NB4 (cell line): ENCODE measurements around the gene HEXIM1.

ENCODE experiments used
- DNase-seq: peaks from one replicate; pipeline ENCODE4 v3.0.0; 2010; ENCODE audit warnings: low read depth
- H3K4me3 ChIP-seq: one replicate; pipeline ENCODE4 v1.5.1; 2011; ENCODE audit warnings: mild to moderate bottlenecking, low read depth, low read length, moderate library complexity
- MYC ChIP-seq: IDR thresholded peaks from 2 replicates; pipeline ENCODE4 v1.6.1; 2011; ENCODE audit warnings: low read depth, low read length
- POLR2A ChIP-seq: IDR thresholded peaks from 2 replicates; pipeline ENCODE4 v1.6.1; 2011; ENCODE audit warnings: mild to moderate bottlenecking; ENCODE audit not compliant: insufficient read length; ENCODE audit errors: extremely low read depth
- TF ChIP-seq, protein P1 (sequence below): IDR thresholded peaks from 2 replicates; pipeline ENCODE4 v1.6.1; 2011; ENCODE audit warnings: low read depth, low read length
- TF ChIP-seq, protein P2 (sequence below): IDR thresholded peaks from one replicate; pipeline ENCODE4 v1.5.1; 2012; ENCODE audit warnings: low read depth, low read length

Gene HEXIM1

DNA sequence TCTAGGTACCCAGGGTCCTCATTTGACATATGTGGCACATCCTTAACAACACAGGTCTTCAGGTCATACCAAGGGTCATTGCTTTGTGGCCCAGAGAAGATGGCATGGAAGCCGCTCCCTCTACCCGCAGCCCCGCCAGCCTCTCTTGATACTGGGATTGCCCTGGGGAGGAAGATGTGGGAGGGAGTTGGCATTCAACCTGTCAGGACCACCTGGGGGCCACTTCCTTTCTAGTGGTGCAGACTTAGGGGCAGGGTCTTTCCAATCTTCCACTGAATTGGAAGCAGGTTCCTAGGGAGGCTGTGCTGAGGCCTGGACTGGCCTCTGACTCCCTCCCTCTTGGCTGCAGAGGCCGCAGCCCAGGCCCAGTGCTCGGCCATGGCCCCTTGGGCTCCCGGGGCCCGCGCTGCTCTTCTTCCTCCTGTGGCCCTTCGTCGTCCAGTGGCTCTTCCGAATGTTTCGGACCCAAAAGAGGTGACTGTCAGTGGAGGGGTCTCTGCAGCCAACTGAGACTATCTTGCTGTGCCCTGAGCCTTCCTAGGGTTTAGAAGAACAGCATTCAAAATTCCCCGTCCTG is 5.1 kb upstream of the HEXIM1 start:
- H3K4me3 ChIP-seq = no peak overlapping the region
- DNase-seq = no peak
- TF ChIP-seq POLR2A = no peak
- TF ChIP-seq, protein P1, sequence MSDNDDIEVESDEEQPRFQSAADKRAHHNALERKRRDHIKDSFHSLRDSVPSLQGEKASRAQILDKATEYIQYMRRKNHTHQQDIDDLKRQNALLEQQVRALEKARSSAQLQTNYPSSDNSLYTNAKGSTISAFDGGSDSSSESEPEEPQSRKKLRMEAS = no peak
- TF ChIP-seq, protein P2, sequence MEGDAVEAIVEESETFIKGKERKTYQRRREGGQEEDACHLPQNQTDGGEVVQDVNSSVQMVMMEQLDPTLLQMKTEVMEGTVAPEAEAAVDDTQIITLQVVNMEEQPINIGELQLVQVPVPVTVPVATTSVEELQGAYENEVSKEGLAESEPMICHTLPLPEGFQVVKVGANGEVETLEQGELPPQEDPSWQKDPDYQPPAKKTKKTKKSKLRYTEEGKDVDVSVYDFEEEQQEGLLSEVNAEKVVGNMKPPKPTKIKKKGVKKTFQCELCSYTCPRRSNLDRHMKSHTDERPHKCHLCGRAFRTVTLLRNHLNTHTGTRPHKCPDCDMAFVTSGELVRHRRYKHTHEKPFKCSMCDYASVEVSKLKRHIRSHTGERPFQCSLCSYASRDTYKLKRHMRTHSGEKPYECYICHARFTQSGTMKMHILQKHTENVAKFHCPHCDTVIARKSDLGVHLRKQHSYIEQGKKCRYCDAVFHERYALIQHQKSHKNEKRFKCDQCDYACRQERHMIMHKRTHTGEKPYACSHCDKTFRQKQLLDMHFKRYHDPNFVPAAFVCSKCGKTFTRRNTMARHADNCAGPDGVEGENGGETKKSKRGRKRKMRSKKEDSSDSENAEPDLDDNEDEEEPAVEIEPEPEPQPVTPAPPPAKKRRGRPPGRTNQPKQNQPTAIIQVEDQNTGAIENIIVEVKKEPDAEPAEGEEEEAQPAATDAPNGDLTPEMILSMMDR = no peak
- no peak for TF ChIP-seq MYC

DNA sequence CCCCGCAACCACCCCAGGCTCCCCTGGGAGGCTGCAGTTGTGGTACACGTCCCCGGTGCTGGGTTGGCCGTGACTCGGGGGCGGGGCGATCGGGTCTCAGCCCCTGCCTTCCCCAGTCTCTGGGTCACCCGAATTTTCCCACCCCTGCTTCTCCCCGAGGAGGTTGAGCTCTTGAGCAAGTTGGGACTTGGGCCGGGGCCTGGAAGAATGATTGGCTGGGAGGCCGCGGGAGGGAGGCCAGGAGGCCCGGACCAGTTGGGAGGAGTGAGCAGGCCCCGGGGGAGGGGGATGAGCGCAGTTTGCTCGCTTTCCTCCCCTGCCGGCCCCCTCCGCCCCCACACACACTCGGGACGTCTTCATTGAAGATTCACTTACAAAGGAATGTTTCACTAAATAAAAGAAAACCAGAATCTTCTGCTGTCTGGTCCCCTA is 4.5 kb upstream of the HEXIM1 start:
- TF ChIP-seq, protein P1 = no peak
- TF ChIP-seq POLR2A (peak; percentile 11), MYC (no peak)
- peak overlapping the region; percentile 36 for H3K4me3 ChIP-seq
- peak; percentile 91 for DNase-seq

DNA sequence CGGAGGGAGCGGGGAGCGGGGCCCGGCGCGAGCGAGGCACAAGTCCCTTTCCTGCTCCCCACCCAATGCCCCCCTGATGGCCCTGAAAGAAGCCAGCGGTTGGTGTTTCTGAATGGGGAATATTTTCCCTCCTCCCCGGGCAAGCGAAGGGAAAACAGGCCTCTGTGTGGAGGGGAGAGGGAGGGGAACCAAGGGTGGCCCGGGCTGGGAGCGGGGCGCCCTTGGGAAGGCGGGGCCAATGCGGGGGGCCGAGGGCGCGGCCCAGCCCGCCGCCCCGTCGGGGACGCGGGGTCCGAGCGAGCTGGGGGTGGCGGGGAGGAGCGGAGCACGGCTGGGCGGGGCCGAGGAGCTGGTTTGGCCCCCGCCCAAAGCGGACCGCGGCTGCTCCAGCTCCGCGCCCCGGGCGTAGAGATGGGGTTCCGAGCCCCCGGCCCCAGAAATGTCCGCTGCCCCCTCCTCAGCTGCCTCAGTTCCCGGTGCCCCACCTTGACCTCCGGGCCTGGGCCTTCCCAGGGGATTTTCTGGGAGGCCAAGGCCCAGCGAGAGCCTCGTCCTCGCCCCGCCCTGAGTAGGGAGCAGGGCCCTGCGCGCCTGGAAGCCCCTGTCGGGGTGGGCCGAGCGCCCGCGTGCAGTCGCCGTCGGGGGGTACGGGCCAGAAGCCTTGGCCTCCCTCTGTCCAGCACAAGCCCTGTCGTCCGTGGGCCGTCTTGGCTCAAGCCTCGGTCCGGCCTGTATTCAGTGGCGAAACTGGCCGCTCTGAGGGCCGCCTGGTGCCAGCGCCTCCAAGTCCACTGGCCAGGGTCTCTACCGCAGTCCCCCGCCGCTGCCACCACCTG is 3.9 kb upstream of the HEXIM1 start:
- peak overlapping the region; percentile 36 for H3K4me3 ChIP-seq
- TF ChIP-seq, protein P2 = no peak
- TF ChIP-seq, protein P1 = no peak
- TF ChIP-seq MYC (no peak), POLR2A (no peak)
- peak; percentile 54 for DNase-seq

DNA sequence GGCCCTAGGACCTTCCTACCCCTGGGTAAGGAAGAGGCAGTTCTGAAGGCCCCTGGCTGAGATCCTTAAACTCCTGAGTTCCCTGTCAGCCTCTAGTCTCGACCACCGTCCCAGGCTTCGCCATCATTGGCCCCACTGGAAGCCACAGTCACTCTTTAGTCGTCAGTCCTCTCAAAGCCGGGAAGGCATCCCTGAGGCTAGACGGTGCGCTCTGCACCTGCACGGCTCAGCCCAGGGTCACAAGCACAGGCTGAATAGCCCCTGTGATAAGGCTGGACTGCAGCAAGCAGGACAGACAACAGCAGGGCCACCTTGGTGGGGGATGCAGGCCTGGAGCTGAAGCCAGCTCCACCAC is 3.3 kb upstream of the HEXIM1 start:
- TF ChIP-seq, protein P1 = no peak
- TF ChIP-seq, protein P2 = no peak
- TF ChIP-seq MYC (no peak), POLR2A (no peak)

DNA sequence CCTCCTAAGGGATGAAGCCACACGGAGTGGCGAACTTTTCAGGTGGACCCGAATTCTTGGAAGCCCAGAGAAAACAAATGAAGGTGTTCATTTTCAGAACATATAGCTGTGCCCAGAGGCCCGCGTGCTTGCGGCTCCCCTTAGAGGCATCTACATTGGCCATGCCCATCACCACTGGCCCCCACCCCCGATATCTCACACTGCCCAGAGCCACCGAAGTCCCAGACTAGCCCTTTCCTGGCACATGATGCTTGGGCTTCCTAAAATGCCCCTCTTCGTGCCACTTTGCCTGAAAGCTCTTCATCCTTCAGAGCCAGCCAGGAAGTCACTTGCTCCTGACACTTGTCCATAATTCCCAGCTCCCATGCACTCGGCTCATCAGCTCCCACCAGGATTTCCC is 2.1 kb upstream of the HEXIM1 start:
- no peak for DNase-seq
- H3K4me3 ChIP-seq = no peak overlapping the region
- TF ChIP-seq, protein P2 = no peak
- TF ChIP-seq MYC (no peak), POLR2A (no peak)
- TF ChIP-seq, protein P1 = no peak

More for the DNA sequence above, 3.3 kb upstream of the HEXIM1 start:
- H3K4me3 ChIP-seq = no peak overlapping the region
- no peak for DNase-seq

DNA sequence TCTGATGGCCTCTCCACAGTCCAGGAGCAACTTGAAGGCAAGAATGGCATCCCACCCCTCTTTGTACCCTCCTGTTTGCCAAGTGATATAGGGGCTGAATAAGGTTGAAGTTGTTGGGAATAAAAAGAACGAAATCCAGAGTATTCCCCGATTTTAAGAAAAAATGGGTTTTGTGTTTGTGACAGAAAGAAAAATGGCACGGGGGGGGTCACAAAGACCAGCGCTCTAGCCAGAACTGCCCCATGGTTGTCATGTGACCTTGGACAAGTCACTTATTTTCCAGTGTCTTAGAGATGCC is 1.7 kb upstream of the HEXIM1 start:
- no peak for DNase-seq
- peak overlapping the region; percentile 62 for H3K4me3 ChIP-seq
- TF ChIP-seq, protein P1 = no peak
- TF ChIP-seq POLR2A = no peak
- TF ChIP-seq, protein P2 = no peak
- TF ChIP-seq MYC = no peak
